ENCODE data around the gene RAB1A.

GRCh38 chr2:65113229-65113628 is 16.7 kb downstream of the RAB1A start:
- no peak for TF ChIP-seq CTCF (conservative IDR thresholded peaks at IDR 0.05; ENCODE audit: low read depth, low read length)
- TF ChIP-seq EZH2 (IDR thresholded peaks at IDR 0.05; ENCODE audit: borderline replicate concordance, low read depth, low read length, poor library complexity, severe bottlenecking): no peak

All from A673 (cell line).